ENCODE results near the gene USP34.

GRCh38 chr2:61499060-61499459, 28.2 kb upstream of the USP34 start:
- no peak for TF ChIP-seq CTCF (IDR thresholded peaks at IDR 0.05; ENCODE audit: low read depth, low read length)
- no peak for TF ChIP-seq POLR2A (IDR thresholded peaks at IDR 0.05; ENCODE audit: extremely low read depth, insufficient read length)
- no peak for TF ChIP-seq MYC (IDR thresholded peaks at IDR 0.05; ENCODE audit: low read depth, low read length)

Data from NB4 (cell line).